Suprapubic skin (tissue), 3 donors: ENCODE measurements around the gene ATP1B1.

ENCODE experiments used
- POLR2A ChIP-seq, 2 donors: fragments of 450-650 bp; IDR thresholded peaks; one replicate each; pipeline ENCODE4 v1.6.1; 2017; ENCODE audit warnings: antibody characterized with exemption in 2 of 2, mild to moderate bottlenecking in 2 of 2, moderate library complexity in 2 of 2
- TF ChIP-seq, protein P1 (sequence below), 2 donors: fragments of 200-600 bp in 1 of 2; fragments of 450-650 bp in 1 of 2; sonication (generic) in 1 of 2; IDR thresholded peaks; one replicate each; pipeline ENCODE4 v1.5.1; 2016 to 2019; ENCODE audit warnings: antibody characterized with exemption in 2 of 2, mild to moderate bottlenecking in 1 of 2, moderate library complexity in 1 of 2

DNA sequence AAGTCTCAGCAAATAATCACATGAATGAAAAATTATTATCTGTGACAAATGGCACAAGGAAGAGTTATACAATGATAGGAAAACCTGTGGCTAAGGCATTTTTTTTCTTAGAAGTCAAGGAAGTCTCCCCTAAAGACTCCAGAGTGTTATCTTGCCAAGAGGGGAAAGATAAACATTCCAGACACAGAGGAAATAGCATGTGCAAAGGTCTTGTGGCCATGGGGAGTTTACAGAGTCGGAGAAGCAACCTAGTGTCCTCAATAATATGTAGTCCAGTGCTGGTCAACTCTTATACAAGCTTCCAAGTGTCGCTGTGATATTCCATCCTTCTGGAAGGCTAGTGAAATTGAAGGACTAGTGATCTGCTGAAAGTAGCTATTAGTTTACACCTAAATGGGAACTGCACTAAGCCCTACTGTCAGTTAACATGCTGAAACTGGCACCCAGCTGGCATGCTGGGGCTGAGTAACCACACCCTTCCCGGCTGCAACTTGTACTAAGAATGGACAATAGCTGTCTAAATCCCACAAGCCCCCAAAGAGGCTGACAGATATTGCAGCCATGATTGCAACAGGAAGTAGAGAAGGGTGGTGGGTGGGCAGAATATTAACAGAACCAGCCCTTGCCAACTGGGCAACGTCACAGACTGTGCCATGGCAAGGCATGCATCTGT, 11.5 kb upstream of the ATP1B1 start:
- no peak for TF ChIP-seq POLR2A (IDR thresholded peaks at IDR 0.05)
- TF ChIP-seq, protein P1, sequence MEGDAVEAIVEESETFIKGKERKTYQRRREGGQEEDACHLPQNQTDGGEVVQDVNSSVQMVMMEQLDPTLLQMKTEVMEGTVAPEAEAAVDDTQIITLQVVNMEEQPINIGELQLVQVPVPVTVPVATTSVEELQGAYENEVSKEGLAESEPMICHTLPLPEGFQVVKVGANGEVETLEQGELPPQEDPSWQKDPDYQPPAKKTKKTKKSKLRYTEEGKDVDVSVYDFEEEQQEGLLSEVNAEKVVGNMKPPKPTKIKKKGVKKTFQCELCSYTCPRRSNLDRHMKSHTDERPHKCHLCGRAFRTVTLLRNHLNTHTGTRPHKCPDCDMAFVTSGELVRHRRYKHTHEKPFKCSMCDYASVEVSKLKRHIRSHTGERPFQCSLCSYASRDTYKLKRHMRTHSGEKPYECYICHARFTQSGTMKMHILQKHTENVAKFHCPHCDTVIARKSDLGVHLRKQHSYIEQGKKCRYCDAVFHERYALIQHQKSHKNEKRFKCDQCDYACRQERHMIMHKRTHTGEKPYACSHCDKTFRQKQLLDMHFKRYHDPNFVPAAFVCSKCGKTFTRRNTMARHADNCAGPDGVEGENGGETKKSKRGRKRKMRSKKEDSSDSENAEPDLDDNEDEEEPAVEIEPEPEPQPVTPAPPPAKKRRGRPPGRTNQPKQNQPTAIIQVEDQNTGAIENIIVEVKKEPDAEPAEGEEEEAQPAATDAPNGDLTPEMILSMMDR (IDR thresholded peaks at IDR 0.05): no peak
